Left colon (tissue), 2 donors: ENCODE results near the gene UPF2. TPM values are rescaled to one million over a fixed set of nuclear protein-coding genes. Genes with fewer than 3 reads are reported as not detected.
A peak's percentile ranks its signal among the peaks of the same experiment; 100 is the strongest.

Experiments
- ATAC-seq: fragments of 200-7000 bp; cut with Tn5 transposase; one replicate; pipeline ENCODE4 v1.9.1; 2020; ENCODE audit warnings: mild to moderate bottlenecking, moderate library complexity
- DNase-seq, 2 donors: peaks; one replicate each; pipeline ENCODE4 v3.0.0-alpha.2; 2020
- intact Hi-C, 2 donors: fragments of 100-400 bp; cut with DNase I in 1 of 2; cut with micrococcal nuclease in 1 of 2; formaldehyde crosslinking; loops; one replicate each; pipeline versions ENCODE4 v1.11.2 to v1.14.0; 2022; cut with DNase I, micrococcal nuclease
- total RNA-seq, 2 donors: library from RNA; stranded (reverse); fragmentation: NEBNext Ultra II Directional; extraction: Animal tissue kit (Norgen Biotek cat#: 25700); gene quantifications; one replicate each; pipeline ENCODE4 v1.2.1, GENCODE V29; 2021
- donor health status: DM: no; HTN: no; CAD: no.
- donor health status: DM: yes; HTN: yes; CAD: no.

The UPF2 gene
- total RNA-seq, 2 donors from 2014 or later = 18.7 to 18.9 TPM

DNA sequence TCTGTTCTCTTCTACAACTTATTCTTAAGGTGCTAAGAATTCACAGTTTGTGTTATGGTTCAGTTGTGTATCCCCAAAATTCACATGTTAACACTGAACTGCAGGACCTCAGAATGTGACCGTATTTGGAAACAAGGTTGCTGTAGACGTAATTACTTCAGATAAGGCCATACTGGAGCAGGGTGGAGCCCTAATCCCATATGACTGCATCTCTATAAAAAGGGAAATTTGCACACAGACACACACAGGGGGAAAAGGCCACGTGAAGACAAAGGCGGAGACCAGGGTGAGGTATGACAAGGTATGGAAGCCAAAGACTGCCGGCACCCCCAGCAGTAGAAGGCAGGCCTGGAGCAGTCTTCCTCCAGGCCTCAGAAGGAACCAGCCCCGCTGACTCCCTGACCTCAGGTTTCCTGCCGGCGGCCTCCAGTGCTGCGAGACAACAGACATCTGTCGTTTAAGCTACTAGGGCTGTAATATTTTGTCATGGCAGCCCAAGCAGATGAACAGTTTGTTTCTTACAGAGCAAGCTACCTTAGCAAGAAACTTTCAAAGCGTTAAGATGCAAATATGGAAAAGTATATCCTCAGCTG, 120.7 kb downstream of the UPF2 start:
- intact Hi-C loops = no loop called here
- peak; percentile 98 for ATAC-seq
- DNase-seq = peak in 1 of 2 donors; percentile 24

- ATAC-seq (no peak), DNase-seq (no peak)
- intact Hi-C loops = no loop called here
These were observed 123.3 kb downstream of the UPF2 start for GRCh38 chr10:11919271-11919670.

GRCh38 chr10:11918384-11918783, 124.2 kb downstream of the UPF2 start:
- DNase-seq (no peak), ATAC-seq (no peak)
- intact Hi-C loops = no loop called here

DNA sequence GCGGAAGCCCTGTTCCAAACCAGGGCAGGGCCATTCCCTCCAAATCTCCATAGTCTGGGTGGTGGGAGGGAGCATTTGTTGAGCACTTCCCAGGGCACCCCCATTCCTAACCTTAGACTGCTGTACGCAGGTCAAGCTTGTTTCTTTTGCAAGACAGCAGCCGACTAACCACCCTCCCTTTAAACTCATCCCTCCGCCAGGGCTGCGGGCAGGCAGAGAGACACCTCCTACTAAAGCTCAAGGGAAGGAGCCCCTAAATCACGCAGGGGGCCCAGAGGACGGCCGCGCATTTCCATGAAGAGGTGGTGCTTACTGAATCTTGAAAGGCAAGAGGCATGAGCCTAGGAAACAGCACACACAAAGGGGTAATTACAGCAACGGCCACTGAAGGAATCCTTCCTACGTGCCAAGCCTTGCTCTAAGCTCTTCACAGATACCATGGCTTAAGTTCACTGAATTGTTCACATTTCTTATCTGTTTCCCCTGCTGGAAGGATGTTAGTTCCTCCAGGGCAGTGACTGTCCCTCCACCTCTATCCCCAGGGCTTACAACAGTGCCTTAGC, 129.4 kb downstream of the UPF2 start:
- ATAC-seq = no peak
- intact Hi-C loops = no loop called here
- no peak for DNase-seq

GRCh38 chr10:11910102-11910501, 132.5 kb downstream of the UPF2 start:
- intact Hi-C loops = no loop called here
- DNase-seq = no peak

GRCh38 chr10:11909618-11910017, 133.0 kb downstream of the UPF2 start:
- no peak for ATAC-seq

More at GRCh38 chr10:11910102-11910501, 132.5 kb downstream of the UPF2 start:
- no peak for ATAC-seq

DNA sequence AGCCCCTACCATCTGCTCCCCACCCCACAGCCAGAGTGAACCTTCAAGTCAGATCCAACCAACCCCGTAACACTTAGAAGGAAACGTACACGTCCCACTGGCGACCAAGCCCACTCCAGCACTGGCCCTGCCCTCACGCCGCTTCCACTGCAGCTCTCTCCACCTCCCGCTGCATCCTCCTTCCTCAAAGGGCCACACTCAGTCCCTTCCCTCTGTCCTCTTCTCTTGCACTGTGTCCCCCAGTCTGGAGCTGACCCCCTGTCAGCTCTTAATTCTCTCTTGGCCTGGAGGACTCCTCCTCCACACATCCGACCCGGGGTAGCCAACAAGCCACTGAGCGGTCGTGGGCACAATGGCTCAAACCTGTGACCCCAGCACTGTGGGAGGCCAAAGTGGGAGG, 133.6 kb downstream of the UPF2 start:
- intact Hi-C loops = no loop called here
- DNase-seq (no peak), ATAC-seq (no peak)

More at GRCh38 chr10:11909618-11910017, 133.0 kb downstream of the UPF2 start:
- DNase-seq = no peak
- intact Hi-C loops = no loop called here

GRCh38 chr10:11908536-11908935, 134.1 kb downstream of the UPF2 start:
- DNase-seq (no peak), ATAC-seq (no peak)
- intact Hi-C loops = no loop called here

- DNase-seq (no peak), ATAC-seq (no peak)
- intact Hi-C loops = no loop called here
These were observed 134.7 kb downstream of the UPF2 start for GRCh38 chr10:11907914-11908313.

DNA sequence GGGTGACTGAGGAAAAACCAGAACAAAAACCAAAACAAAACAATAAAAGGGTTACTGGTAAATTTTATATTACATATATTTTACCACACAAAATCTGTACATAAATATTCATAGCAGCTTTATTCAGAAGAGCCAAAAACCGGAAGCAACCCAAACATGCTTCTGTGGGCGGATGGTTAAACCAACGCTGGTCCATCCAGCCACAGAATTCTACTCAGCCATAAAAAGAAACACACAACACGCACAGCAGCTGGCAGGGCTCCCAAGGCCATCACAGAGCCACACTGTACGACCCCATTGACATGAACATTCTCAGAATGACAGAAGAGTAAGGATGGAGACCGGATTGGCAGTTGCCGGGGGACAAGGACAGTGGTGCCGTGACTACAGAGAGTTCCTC, 135.9 kb downstream of the UPF2 start:
- no peak for DNase-seq
- ATAC-seq = no peak
- intact Hi-C loops = no loop called here

DNA sequence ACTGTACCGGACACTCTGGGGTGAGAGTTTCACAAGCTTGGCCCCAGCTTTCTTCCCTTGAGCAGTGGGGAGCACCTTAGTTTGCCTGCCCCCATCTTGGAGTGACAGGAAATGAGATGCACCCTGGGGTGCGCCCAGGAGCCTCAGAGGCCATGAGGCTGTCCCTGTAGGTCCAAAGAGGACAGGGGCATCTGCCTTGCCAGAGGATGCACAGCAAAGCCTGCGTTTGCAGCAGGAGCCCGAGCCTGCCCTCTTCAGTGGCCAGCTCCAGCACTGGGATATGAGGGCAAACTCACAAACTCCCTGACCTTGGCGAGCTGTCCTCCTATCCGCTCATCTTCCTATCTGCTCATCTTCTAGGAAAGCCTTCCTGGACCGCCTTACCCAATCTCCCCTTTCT, 140.0 kb downstream of the UPF2 start:
- intact Hi-C loops = no loop called here
- ATAC-seq = no peak
- DNase-seq = no peak

- DNase-seq = no peak
- intact Hi-C loops = no loop called here
- ATAC-seq = no peak
These were observed 140.7 kb downstream of the UPF2 start for GRCh38 chr10:11901833-11902475.

- ATAC-seq (no peak), DNase-seq (no peak)
- intact Hi-C loops = no loop called here
These were observed 141.2 kb downstream of the UPF2 start for GRCh38 chr10:11901454-11901832.

DNA sequence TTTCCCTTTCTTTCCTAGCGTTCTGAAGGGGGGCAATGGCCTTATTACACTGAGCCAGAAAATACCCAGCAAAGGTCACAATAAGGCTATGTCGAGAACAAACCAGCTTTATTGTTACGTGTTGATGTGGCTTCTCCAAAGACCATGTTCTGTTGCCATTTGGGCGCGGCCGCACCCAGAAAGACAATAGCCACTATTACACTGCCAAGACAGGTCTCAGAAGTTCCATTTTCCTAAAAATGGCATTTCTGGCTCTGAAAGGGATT, 141.6 kb downstream of the UPF2 start:
- intact Hi-C loops = no loop called here
- no peak for ATAC-seq

DNA sequence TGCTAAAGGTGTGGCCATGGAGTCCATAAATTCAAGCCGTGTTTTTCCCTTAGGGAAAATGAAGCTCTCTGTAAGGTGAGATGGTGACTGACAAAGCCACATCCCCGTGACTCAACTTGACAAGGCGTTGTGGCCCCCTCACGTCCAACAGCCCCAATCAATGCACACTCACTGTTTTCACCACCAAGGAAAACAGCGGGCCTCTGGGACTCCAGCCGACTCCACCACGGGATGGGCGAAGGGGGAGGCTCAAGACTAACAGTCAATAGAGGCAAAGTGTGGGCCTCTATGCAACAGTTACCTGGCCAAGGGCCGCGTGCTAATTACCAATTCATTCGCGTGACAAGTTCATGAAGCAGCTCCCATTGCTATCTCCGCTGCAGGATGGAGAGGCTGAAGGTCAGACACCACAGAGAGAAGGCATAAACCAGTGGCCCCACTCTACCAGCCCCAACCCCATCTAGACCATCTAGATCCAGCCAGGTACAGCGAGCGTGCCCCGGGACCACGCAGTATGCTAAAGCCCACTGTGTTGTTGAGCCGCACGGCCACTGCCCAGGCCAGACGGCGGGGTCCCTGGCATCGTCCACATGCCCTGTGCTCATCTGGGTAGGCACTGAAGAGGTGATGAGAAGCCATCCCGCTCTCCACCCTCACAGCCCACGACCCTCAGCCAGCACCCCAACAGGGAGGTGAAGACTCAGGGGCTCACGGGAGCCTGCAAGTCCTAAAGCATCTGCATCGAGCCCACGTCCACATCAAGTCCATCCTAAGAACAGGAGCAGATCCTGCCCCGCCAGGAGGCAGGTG, 143.3 kb downstream of the UPF2 start:
- ATAC-seq (no peak), DNase-seq (no peak)
- intact Hi-C loops = no loop called here

More for the DNA sequence above, 141.6 kb downstream of the UPF2 start:
- no peak for DNase-seq

DNA sequence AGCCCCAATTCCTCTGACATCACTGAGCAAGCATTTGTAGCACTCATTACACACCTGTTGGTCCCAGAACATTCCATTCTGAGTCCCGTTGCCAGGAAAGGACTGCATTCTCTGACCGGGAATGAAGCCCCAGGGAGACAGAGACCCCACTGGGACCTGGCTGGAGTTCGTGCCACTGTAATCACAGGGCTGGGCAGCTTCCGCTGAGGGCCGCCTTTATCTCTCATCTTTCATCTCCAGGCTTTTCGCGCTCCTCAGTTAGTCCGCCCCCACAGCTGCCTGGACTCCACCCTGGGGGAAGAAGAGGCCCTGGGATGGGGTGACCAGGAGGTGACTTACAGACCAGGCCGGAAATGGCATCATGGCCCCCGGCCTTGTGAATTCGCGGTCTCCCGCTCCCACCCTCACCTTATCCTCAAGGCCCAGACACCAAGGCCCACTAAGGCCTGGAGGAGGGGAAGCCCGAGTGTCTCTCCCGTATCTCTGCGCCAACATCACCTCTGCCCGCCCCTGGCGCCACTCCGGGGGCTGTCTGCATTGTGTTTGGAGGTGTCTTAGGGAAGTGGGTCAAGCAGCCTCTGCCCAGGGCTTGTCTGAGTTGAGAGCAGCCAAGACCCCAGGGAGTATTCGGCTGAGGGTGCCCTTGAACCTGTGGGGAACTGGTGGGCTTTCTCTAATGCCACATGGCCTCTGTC, 144.1 kb downstream of the UPF2 start:
- DNase-seq = peak in 1 of 2 donors; percentile 25
- ATAC-seq = peak; percentile 60
- intact Hi-C loops = no loop called here

DNA sequence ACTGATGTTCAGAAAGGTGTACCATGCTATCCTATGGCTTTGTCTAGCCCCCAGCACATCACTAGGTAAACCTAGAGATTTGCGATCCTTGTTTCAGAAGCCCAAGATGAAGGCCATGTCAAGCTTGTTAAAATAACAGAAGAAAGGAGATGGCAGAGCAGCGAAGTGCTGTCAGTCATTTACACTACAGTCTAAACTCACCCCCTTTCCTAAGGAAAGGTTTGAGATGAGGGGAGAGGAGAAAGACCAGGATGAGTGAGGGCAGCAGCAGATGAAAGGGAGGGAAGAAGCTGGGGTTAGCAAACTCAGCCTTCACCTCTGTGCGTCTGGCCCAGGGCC, 144.6 kb downstream of the UPF2 start:
- no peak for ATAC-seq
- intact Hi-C loops = no loop called here
- DNase-seq = no peak

DNA sequence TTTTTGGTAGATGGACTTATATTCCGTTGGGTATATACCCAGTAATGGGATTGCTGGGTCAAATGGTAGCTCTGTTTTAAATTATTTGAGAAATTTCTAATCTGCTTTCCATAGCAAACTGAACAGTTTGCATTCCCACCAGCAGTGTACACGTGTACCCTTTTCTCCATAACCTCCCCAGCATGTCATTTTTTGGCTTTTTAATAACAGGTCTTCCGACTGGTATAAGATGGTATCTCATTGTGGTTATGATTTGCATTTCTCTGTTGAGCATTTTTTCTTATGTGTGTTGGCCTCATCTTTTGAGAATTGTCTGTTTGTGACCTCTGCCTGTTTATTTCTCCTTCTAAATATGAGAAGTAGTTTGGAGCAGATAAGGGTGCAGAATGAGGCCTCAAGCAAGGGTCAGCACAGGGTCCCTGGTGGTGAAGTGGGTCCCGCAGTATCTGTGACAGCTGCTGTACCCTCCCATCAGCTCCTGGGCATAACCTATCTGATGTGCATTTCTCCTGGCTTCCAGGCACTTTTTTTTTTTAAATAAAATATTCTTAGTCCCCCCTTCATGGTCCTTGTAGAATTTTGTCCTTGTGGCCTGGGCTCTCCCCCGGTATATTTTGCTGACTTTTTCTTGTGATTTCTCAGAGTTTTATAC, 145.9 kb downstream of the UPF2 start:
- DNase-seq = no peak
- ATAC-seq = no peak
- intact Hi-C loops = no loop called here

GRCh38 chr10:11895598-11895997, 147.0 kb downstream of the UPF2 start:
- no peak for ATAC-seq
- intact Hi-C loops = no loop called here
- DNase-seq = no peak
